Inflammatory macrophage treated with lipopolysaccharide for 1 hour (primary cell): ENCODE data around the gene JAG1.
"Not testable (repeated sequence)": the region's sequence is repeated elsewhere in the genome, so short reads cannot be mapped to it uniquely, and the experiment has no call there.

Experiments used
- DNase-seq, 2 donors: peaks; one replicate each; pipeline ENCODE4 v3.0.0-alpha.2; 2020 to 2022

Gene JAG1

GRCh38 chr20:10605547-10606195 is 68.1 kb downstream of the JAG1 start:
- DNase-seq: no peak

GRCh38 chr20:10604865-10605440 is 68.8 kb downstream of the JAG1 start:
- no peak for DNase-seq

GRCh38 chr20:10603971-10604864 is 69.6 kb downstream of the JAG1 start:
- DNase-seq: no peak

- no peak for DNase-seq
These were observed 70.4 kb downstream of the JAG1 start for GRCh38 chr20:10603378-10603777.

GRCh38 chr20:10602221-10602871 is 71.5 kb downstream of the JAG1 start:
- no peak for DNase-seq

GRCh38 chr20:10597637-10598036 is 76.2 kb downstream of the JAG1 start:
- DNase-seq: no peak

GRCh38 chr20:10596710-10597121 is 77.1 kb downstream of the JAG1 start:
- peak; percentile 71 to 74 for DNase-seq

- no peak for DNase-seq
These were observed 77.8 kb downstream of the JAG1 start for GRCh38 chr20:10595985-10596384.

GRCh38 chr20:10595266-10595665 is 78.5 kb downstream of the JAG1 start:
- no peak for DNase-seq

- peak in 1 of 2 donors; percentile 22 for DNase-seq
These were observed 79.4 kb downstream of the JAG1 start for GRCh38 chr20:10594296-10594868.

- no peak for DNase-seq
These were observed 81.8 kb downstream of the JAG1 start for GRCh38 chr20:10591946-10592521.

GRCh38 chr20:10590950-10591671 is 82.7 kb downstream of the JAG1 start:
- no peak for DNase-seq

GRCh38 chr20:10590446-10590845 is 83.4 kb downstream of the JAG1 start:
- DNase-seq: not testable (repeated sequence)
